HG03064 (cell line): ENCODE data around the gene COX6A2.

Source experiments
- ATAC-seq: cut with Tn5 transposase; IDR thresholded peaks from one replicate; pipeline ENCODE4 v1.9.1; 2021; ENCODE audit warnings: low read depth; ENCODE audit not compliant: unreplicated experiment

The COX6A2 gene

DNA sequence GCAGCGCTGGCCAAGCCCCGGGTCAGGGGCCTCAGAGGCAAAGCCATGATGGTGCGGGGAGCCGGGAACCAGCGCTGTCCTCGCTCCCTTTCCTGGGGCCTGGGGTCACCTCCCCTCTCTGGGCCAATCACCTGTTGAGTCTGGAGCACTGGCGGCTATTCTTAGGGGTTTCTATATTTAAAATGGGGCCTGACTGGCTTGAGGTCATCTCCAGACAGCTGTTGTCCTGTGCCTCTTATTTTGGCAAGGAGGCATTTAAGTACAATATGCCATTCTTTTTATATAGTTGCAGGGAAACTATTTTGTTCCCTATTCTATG, at the start of gene COX6A2:
TSS of gene COX6A2 (minus strand) at position 82 of the 319 bp plus-strand sequence. CDS start at position 47, 35 bp downstream.
- ATAC-seq = no peak

DNA sequence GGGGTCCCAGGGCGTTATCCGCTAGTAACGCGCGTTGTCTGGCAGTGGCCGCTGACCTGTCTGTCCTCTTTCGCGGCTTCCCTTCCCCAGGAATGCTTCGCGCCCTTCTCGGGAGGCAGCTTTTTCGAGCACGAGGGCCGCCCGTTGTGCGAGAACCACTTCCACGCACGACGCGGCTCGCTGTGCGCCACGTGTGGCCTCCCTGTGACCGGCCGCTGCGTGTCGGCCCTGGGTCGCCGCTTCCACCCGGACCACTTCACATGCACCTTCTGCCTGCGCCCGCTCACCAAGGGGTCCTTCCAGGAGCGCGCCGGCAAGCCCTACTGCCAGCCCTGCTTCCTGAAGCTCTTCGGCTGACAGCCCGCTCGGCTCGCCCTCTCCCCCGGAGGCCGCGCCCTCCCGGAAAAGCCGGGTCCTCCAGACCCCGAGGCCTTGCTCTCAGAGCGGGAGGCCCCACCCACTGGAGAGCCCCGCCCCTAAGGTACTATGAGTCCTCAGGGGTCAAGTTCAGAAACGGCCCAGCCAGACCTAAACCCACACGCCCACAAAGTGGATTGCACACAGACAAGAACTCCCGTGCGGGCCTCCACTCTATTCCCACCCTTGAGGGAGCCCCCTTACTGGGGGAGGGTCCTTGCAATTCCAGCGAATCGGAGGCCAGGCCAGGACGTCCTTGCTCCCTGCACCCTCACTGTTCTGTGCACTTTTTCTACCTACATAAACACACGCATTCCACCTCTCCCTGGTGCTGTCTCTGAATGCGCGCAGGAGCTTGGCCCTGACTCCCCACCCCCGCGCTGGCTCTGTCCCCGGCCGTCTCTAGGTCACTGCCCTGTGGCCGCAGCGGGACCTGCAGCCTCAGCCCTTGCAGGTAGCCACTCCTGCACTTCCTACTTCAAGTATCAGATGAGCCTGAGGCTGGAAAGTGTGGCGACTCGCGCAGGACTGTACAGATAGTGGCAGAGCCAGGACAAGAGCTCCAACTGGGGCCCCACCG, 49.4 kb upstream of the COX6A2 start:
- no peak for ATAC-seq

DNA sequence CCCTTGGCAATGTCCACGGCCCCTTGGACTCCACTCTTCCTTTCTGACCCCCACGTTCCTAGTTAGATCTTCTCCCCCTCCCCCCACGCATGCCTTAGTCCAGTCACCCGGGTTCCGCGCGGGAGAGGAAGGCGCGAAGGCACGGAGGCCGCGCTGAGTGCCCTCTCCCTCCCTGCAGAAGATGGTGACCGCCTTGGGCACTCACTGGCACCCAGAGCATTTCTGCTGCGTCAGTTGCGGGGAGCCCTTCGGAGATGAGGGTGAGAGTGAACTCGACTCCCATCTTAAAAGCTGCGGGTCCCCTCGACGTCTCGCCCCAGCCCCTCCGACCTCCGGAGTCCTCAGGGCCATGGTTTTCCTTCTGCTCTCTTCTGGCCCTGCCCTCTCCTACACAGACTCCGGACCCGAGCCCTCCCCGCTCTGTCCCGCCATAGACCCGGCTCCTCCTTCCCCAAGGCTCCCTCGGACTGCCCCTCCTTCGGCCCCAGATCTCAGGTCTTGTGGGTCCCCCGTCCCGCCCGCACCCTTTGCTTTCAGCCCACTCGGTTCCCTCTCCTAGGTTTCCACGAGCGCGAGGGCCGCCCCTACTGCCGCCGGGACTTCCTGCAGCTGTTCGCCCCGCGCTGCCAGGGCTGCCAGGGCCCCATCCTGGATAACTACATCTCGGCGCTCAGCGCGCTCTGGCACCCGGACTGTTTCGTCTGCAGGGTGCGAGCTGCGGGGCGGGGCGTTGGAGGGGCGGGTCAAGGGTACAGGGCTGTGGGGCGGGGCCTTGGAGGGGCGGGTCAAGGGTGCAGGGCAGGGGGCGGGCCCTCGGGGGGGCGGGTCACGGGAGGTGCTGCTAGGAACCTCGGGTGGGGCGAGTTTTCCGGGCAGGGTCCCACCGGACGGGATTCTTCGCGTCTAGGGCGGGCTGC, 48.4 kb upstream of the COX6A2 start:
- no peak for ATAC-seq

- no peak for ATAC-seq
Measured at GRCh38 chr16:31475946-31476302, 47.8 kb upstream of the COX6A2 start.

DNA sequence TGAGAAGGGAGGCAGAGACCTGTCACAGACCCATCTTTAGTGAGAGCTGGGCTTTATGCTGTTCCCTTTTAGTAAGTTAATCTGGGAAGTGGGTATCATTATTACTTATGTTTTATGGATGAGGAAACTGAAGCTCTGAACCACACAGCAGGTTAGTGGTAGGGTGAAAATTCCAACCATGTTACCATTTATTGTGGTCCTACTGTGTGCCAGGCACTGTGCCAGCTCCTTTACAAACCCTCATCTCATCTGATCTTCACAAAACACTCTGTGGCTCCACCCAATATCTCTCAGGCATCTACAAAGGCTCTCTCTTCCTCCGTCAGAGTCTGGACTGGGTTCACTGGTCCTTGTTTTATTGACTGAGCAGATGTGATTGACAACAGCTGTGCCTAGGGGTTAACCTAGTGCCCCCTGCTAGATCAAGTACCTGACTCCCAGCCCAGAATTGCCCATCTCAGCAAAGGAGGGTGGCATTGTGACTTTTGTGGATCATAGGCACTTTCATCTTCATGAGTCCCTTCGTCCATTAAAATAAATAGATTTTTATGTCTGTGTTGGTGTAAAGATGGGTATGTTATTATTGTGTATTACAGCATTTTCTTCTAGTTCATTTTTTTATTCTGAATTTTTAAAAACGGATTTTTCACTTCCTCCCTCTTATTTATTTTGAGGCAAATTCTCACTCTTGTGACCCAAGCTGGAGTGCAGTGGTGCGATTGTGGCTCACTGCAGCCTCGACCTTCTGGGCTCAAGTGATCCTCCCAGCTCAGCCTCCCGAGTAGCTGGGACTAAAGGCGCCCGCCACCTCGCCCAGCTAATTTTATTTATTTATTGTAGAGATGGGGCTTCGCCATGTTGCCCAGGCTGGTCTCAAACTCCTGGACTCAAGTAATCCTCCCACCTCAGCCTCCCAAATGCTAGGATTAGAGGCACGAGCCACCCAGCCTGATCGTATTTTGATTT, 46.9 kb upstream of the COX6A2 start:
- no peak for ATAC-seq

DNA sequence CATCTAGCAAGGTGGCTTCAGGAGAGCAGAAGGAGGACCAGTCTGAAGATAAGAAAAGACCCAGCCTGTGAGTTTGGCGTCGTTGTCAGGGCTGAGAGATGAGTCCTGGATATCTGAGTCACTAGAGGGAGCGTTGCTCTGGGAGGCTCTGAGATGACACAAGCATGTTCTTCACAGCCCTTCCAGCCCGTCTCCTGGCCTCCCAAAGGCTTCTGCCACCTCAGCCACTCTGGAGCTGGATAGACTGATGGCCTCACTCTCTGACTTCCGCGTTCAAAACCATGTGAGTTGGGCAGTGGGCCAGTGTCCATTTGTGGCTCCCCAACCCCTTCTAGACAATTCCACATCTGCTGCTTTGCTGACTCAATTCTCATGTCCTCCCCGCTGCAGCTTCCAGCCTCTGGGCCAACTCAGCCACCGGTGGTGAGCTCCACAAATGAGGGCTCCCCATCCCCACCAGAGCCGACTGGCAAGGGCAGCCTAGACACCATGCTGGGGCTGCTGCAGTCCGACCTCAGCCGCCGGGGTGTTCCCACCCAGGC, 46.1 kb upstream of the COX6A2 start:
- no peak for ATAC-seq

DNA sequence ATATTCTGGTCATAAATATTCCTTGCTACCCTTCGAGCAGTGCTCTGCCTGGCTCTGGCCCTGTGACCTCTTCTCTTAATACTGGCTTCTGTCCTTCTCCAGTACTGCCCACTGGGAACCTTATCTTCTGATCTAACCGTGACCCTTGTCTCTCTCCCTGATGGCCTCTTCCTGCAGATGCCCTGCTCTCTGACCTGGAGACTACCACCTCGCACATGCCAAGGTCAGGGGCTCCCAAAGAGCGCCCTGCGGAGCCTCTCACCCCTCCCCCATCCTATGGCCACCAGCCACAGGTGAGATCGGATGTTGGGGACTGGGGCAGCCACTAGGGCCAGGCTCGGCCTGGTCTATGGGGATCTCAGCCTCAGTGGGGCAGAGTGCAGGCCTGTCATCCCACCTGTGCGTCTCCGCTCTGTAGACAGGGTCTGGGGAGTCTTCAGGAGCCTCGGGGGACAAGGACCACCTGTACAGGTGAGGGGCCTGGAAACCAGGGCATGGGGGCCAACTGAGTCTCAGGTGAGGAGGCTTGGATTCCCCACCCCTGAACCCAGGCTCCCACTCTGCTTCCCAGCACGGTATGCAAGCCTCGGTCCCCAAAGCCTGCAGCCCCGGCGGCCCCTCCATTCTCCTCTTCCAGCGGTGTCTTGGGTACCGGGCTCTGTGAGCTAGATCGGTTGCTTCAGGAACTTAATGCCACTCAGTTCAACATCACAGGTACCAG, 45.3 kb upstream of the COX6A2 start:
- no peak for ATAC-seq

- no peak for ATAC-seq
Measured at GRCh38 chr16:31472709-31473203, 44.6 kb upstream of the COX6A2 start.

DNA sequence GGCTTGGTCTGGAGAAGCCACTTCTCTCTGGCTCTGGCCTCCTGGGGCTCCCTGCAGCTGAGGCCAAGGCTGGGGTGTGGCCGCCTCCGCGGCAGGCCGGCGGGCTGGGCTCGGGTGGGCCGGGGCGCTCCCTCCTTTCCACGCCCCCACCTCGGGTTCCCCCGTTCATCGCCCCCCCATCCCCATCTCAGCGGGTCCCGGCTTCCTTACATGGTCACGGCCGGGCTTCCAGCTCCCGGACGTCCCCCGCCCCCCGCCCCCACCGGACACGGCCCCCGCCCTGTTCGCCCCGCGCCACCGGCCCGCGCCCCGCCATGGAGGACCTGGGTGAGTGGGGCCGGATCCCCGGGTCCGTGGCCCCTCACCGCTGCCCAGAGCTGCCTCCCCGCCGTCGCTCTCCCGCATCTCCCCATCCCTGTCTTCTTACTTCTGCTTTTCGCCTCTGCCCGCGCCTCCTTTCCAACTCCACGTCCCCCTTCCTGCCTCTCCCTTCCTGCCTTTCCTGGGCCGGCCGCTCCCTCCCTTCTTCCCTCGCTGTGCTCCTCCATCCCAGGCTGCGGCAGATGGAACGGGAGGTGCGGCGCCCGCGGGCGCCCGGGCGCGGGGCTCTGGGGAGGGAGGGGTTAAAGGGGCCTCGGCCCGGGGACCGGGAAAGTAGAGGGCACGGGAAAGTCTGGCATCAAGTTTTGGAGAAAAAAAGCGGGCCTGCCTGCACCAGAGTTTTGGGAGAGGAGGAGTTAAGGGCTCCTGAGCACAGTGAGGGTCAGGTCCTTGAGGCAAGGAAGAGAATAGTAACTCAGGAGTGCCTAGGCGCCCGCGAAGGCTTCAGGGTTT, 43.9 kb upstream of the COX6A2 start, which contains the start of gene TGFB1I1:
TSS of gene TGFB1I1 (plus strand) at position 278 of the 834 bp plus-strand sequence. CDS start at position 315, 37 bp downstream.
- ATAC-seq = no peak

- ATAC-seq = no peak
Measured at GRCh38 chr16:31471241-31471874, 43.2 kb upstream of the COX6A2 start.

DNA sequence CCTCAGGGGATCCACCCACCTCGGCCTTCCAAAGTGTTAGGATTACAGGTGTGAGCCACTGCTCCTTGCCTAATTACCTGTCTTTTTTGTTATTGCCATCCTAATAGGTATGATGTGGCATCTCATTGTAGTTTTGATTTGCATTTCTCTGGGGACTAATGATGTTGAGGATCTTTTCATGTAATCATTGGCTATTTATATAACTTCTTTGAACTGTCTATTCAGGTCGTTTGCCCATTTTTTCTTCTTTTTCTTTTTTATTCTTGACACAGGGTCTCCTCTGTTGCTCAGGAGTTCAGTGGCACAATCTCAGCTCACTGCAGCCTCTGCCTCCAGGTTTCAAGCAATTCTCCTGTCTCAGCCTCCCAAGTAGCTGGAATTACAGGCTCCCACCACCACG, 42.5 kb upstream of the COX6A2 start:
- ATAC-seq = no peak

DNA sequence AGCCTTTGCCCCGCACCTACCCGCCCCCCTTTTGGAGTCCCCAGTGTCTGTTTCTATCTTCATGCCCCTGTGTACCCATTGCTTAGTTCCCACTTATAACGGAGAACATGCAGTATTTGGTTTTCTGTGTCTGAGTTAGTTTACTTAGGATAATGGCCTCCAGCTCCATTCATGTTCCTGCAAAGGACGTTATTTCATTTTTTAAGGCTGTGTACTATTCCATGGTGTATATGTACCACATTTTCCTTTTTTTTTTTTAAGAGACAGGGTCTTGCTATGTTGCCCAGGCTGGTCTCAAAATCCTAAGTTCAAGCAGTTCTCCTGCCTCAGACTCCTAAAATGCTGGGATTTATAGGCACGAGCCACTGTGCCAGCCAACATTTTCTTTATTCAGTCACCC, 39.7 kb upstream of the COX6A2 start:
- ATAC-seq = no peak

DNA sequence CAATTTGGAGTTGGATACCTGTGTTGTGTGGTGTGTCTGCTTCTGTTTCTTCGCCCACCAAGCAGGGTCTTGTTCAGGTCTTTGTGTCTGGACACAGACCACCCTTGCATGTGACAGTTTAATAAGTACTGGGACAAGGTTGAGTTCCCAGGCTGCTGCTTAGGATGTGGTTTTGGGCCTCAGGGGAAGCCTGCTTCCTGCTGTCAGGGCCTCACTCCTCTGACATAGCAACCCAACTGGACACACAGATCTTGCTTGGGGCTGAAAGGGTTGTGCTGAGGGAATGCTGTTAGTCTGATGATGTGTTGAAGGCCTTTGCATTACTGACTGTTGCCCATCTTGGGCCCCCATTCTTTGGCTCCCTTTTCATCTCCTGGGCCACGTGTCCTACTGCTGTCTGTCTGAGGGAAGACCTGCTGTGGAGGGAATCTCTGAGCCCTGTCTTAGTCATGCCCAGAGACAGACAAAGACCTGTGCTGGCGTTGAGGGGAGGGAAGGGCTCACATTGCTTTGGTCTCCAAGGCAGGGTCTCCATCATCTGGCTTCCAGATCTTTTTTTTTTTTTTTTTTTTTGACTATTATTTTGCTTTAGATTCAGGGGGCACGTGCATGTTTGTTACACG, 39.1 kb upstream of the COX6A2 start:
- peak; percentile 51 for ATAC-seq

DNA sequence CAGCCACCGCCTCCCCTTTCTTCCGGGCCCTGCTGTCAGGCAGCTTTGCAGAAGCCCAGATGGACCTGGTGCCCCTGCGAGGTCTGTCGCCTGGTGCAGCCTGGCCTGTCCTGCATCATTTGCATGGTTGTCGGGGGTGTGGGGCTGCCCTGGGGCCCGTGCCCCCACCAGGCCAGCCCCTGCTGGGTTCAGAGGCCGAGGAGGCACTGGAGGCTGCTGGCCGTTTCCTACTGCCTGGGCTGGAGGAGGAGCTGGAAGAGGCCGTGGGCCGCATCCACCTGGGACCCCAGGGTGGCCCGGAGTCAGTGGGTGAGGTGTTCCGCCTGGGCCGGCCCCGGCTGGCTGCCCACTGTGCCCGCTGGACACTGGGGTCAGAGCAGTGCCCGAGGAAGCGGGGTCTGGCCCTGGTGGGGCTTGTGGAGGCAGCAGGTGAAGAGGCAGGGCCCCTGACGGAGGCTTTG, 38.3 kb upstream of the COX6A2 start:
- ATAC-seq = no peak

- no peak for ATAC-seq
Measured at GRCh38 chr16:31465788-31466370, 37.7 kb upstream of the COX6A2 start.

- no peak for ATAC-seq
Measured at GRCh38 chr16:31464781-31465260, 36.7 kb upstream of the COX6A2 start.

- no peak for ATAC-seq
Measured at GRCh38 chr16:31464348-31464769, 36.2 kb upstream of the COX6A2 start.
